Measurements from ENCODE around the gene PTK7. TPM values are rescaled to one million over a fixed set of nuclear protein-coding genes. Genes with fewer than 3 reads are reported as not detected.

Gene PTK7
- total RNA-seq, 1 experiment from 2014 or later: 165 TPM

DNA sequence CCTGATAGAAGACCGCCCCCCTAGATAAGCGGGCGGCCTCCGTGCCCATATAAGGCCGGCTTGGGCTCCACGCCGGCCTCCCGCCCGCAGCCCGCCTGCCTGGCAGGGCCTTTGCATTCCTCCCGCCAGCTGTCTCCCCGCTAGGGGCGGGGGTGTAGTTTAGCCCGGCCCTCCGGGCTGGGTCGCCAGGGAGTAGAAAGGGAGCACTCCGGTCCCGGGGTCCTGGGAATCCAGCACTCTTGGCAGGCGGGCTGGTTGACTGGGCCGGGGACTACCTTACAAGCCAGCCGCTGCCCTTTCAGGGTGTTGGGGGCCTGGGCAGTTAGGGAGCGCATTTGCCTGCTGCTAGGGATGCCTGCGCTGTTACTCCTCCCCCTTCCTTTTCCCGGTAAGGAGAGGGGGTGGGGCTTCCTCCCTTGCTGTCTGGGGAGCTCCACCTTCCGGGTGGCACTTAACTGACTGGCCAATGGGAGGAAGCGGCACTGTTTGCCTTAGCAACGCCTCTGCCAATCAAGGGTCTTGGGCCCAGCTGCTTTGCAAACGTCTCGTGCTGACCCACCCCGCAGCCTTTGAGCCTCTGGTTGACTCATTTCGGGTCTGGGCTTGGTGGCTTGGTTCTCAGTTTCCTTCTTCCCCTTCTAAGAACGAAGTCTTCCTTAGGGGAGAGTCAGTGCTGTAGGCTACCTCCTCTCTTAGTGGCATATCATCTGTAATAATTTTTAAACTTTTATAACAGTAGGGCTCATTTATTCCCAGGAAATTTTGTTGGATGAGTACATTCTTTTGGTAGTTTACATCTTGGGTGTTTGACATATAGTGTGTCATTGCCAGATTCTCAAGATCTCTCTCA, 98.4 kb downstream of the PTK7 start (continued):
- TF ChIP-seq, protein P1, sequence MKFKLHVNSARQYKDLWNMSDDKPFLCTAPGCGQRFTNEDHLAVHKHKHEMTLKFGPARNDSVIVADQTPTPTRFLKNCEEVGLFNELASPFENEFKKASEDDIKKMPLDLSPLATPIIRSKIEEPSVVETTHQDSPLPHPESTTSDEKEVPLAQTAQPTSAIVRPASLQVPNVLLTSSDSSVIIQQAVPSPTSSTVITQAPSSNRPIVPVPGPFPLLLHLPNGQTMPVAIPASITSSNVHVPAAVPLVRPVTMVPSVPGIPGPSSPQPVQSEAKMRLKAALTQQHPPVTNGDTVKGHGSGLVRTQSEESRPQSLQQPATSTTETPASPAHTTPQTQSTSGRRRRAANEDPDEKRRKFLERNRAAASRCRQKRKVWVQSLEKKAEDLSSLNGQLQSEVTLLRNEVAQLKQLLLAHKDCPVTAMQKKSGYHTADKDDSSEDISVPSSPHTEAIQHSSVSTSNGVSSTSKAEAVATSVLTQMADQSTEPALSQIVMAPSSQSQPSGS (CRISPR knock-in tag; IDR thresholded peaks at IDR 0.05; ENCODE audit: borderline replicate concordance, low read depth): no peak
- no peak for TF ChIP-seq JAZF1 (CRISPR knock-in tag; IDR thresholded peaks at IDR 0.05)
- TF ChIP-seq RELA (CRISPR knock-in tag; IDR thresholded peaks at IDR 0.05; ENCODE audit: borderline replicate concordance): no peak
- TF ChIP-seq, protein P2, sequence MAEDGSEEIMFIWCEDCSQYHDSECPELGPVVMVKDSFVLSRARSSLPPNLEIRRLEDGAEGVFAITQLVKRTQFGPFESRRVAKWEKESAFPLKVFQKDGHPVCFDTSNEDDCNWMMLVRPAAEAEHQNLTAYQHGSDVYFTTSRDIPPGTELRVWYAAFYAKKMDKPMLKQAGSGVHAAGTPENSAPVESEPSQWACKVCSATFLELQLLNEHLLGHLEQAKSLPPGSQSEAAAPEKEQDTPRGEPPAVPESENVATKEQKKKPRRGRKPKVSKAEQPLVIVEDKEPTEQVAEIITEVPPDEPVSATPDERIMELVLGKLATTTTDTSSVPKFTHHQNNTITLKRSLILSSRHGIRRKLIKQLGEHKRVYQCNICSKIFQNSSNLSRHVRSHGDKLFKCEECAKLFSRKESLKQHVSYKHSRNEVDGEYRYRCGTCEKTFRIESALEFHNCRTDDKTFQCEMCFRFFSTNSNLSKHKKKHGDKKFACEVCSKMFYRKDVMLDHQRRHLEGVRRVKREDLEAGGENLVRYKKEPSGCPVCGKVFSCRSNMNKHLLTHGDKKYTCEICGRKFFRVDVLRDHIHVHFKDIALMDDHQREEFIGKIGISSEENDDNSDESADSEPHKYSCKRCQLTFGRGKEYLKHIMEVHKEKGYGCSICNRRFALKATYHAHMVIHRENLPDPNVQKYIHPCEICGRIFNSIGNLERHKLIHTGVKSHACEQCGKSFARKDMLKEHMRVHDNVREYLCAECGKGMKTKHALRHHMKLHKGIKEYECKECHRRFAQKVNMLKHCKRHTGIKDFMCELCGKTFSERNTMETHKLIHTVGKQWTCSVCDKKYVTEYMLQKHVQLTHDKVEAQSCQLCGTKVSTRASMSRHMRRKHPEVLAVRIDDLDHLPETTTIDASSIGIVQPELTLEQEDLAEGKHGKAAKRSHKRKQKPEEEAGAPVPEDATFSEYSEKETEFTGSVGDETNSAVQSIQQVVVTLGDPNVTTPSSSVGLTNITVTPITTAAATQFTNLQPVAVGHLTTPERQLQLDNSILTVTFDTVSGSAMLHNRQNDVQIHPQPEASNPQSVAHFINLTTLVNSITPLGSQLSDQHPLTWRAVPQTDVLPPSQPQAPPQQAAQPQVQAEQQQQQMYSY (CRISPR knock-in tag; IDR thresholded peaks at IDR 0.05): no peak
- no peak for TF ChIP-seq CREM (CRISPR knock-in tag; IDR thresholded peaks at IDR 0.05)
- no peak for TF ChIP-seq NR2C2 (CRISPR knock-in tag; IDR thresholded peaks at IDR 0.05)
- TF ChIP-seq, protein P3, sequence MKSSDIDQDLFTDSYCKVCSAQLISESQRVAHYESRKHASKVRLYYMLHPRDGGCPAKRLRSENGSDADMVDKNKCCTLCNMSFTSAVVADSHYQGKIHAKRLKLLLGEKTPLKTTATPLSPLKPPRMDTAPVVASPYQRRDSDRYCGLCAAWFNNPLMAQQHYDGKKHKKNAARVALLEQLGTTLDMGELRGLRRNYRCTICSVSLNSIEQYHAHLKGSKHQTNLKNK (CRISPR knock-in tag; IDR thresholded peaks at IDR 0.05): no peak
- TF ChIP-seq, protein P4, sequence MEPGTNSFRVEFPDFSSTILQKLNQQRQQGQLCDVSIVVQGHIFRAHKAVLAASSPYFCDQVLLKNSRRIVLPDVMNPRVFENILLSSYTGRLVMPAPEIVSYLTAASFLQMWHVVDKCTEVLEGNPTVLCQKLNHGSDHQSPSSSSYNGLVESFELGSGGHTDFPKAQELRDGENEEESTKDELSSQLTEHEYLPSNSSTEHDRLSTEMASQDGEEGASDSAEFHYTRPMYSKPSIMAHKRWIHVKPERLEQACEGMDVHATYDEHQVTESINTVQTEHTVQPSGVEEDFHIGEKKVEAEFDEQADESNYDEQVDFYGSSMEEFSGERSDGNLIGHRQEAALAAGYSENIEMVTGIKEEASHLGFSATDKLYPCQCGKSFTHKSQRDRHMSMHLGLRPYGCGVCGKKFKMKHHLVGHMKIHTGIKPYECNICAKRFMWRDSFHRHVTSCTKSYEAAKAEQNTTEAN (CRISPR knock-in tag; IDR thresholded peaks at IDR 0.05): no peak
- TF ChIP-seq, protein P5, sequence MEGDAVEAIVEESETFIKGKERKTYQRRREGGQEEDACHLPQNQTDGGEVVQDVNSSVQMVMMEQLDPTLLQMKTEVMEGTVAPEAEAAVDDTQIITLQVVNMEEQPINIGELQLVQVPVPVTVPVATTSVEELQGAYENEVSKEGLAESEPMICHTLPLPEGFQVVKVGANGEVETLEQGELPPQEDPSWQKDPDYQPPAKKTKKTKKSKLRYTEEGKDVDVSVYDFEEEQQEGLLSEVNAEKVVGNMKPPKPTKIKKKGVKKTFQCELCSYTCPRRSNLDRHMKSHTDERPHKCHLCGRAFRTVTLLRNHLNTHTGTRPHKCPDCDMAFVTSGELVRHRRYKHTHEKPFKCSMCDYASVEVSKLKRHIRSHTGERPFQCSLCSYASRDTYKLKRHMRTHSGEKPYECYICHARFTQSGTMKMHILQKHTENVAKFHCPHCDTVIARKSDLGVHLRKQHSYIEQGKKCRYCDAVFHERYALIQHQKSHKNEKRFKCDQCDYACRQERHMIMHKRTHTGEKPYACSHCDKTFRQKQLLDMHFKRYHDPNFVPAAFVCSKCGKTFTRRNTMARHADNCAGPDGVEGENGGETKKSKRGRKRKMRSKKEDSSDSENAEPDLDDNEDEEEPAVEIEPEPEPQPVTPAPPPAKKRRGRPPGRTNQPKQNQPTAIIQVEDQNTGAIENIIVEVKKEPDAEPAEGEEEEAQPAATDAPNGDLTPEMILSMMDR (IDR thresholded peaks at IDR 0.05): no peak

DNA sequence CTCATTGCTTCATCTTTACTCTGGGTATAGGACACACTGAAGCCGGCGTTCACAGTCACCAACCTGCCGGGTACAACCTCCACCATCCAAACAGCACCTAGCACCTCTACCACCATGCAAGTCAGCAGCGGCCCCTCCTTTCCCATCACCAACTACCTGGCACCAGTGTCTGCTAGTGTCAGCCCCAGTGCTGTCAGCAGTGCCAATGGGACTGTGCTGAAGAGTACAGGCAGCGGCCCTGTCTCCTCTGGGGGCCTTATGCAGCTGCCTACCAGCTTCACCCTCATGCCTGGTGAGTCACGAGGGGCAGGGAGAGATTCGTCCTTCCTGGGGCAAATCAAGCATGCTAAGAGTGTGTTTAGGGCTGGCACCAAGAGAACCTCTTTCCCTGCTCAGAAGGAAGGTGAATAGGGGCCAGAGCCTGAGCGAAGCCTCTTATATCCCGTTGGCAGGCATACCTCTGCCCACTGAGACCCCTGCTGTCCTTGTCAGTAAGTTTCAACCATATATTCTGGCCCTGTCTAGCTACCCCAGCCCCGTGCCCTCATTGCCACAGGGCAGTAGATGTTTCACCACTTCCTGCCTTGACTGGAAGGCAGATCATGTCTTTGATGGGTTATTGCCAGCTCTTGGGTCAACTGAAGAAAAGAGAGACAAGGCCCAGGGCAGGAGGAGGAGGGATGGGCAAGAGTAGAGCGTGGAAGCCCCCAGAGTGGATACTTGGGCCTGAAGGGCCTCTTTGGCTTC, 99.7 kb downstream of the PTK7 start:
- Mint-ChIP-seq H3K27ac (no peak overlapping the region), H3K4me1 (peaks cover 25% of the 10 kb centered on the region), H3K9me3 (no peaks in the 10 kb centered on the region), H3K4me3 (no peak overlapping the region), H3K36me3 (peaks cover 36% of the 10 kb centered on the region), H3K27me3 (ENCODE audit: low read depth) (peaks cover 9% of the 10 kb centered on the region)
- POLR2A ChIA-PET: interaction anchor here (1.5 kb wide), 1 partner anchor 116 kb away, joined by 4 read pairs; the partner anchor contains the start of genes KLC4 and MRPL2
- CTCF ChIA-PET: no interaction called here
- DNase-seq (ENCODE audit: low spot score): no peak
- no peak for ATAC-seq
- TF ChIP-seq ESRRA (CRISPR knock-in tag; IDR thresholded peaks at IDR 0.05; ENCODE audit: borderline replicate concordance) (no peak), GABPB1 (CRISPR knock-in tag; IDR thresholded peaks at IDR 0.05) (no peak), ATF1 (CRISPR knock-in tag; IDR thresholded peaks at IDR 0.05) (no peak), FOXK1 (CRISPR knock-in tag; IDR thresholded peaks at IDR 0.05) (no peak), TCF7 (CRISPR knock-in tag; IDR thresholded peaks at IDR 0.05; ENCODE audit: low read depth) (no peak), ZNF219 (CRISPR knock-in tag; IDR thresholded peaks at IDR 0.05; ENCODE audit: borderline replicate concordance) (no peak), KAT7 (CRISPR knock-in tag; IDR thresholded peaks at IDR 0.05; ENCODE audit: borderline replicate concordance) (no peak)
- TF ChIP-seq, protein P6, sequence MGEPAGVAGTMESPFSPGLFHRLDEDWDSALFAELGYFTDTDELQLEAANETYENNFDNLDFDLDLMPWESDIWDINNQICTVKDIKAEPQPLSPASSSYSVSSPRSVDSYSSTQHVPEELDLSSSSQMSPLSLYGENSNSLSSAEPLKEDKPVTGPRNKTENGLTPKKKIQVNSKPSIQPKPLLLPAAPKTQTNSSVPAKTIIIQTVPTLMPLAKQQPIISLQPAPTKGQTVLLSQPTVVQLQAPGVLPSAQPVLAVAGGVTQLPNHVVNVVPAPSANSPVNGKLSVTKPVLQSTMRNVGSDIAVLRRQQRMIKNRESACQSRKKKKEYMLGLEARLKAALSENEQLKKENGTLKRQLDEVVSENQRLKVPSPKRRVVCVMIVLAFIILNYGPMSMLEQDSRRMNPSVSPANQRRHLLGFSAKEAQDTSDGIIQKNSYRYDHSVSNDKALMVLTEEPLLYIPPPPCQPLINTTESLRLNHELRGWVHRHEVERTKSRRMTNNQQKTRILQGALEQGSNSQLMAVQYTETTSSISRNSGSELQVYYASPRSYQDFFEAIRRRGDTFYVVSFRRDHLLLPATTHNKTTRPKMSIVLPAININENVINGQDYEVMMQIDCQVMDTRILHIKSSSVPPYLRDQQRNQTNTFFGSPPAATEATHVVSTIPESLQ (CRISPR knock-in tag; IDR thresholded peaks at IDR 0.05): no peak
- TF ChIP-seq, protein P7, sequence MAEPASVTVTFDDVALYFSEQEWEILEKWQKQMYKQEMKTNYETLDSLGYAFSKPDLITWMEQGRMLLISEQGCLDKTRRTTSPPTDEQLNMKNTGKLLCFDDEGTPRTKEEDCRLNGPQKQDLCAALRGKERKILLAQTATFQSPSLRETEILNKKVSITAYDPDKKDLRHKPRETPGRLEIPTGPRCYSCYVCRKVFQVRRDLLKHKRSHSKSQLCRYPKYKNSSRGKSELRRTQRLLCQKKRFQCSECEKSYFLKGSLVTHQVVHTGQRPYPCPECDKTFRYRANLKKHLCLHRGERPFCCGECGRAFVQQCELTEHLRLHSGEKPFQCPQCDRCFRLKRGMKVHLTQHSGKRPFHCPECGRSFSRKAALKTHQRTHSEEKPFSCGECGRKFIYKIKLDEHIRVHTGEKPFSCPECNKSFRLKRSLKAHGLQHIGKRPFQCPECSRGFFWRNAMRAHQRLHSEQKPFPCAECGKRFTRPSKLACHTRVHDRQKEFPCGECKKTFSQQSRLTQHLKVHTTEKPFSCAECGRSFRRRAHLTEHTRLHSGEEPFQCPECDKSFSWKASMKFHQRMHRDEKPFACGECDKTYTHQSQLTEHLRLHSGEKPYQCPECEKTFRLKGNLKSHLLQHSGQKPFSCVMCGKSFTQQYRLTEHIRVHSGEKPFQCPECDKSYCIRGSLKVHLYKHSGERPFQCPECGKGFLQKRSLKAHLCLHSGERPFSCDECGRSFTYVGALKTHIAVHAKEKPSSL (CRISPR knock-in tag; conservative IDR thresholded peaks at IDR 0.05): no peak
- TF ChIP-seq, protein P8, sequence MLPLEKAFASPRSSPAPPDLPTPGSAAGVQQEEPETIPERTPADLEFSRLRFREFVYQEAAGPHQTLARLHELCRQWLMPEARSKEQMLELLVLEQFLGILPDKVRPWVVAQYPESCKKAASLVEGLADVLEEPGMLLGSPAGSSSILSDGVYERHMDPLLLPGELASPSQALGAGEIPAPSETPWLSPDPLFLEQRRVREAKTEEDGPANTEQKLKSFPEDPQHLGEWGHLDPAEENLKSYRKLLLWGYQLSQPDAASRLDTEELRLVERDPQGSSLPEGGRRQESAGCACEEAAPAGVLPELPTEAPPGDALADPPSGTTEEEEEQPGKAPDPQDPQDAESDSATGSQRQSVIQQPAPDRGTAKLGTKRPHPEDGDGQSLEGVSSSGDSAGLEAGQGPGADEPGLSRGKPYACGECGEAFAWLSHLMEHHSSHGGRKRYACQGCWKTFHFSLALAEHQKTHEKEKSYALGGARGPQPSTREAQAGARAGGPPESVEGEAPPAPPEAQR (CRISPR knock-in tag; IDR thresholded peaks at IDR 0.05): no peak

Data from WTC11 (cell line).